CD4-positive, alpha-beta T cell treated with Interleukin-2 at 100 ng/mL for 4 hours (primary cell): ENCODE results near the gene CSNK2B.

Experiments
- DNase-seq: peaks from one replicate; pipeline ENCODE4 v3.0.0-alpha.2; 2020; ENCODE audit warnings: low spot score

Gene CSNK2B

GRCh38 chr6:31711233-31711632, 45.4 kb downstream of the CSNK2B start:
- no peak for DNase-seq

- no peak for DNase-seq
Observed at GRCh38 chr6:31712296-31712695, 46.4 kb downstream of the CSNK2B start.

GRCh38 chr6:31713465-31713864, 47.6 kb downstream of the CSNK2B start:
- DNase-seq: no peak

- no peak for DNase-seq
Observed at GRCh38 chr6:31713991-31714684, 48.3 kb downstream of the CSNK2B start.

- no peak for DNase-seq
Observed at GRCh38 chr6:31715022-31715958, 49.4 kb downstream of the CSNK2B start, which contains the start of gene LY6G6D. LY6G6D (plus strand) TSS chr6:31715348; CDS start chr6:31715356, 8 bp downstream.

- DNase-seq: no peak
Observed at GRCh38 chr6:31717499-31718222, 51.8 kb downstream of the CSNK2B start.

- no peak for DNase-seq
Observed at GRCh38 chr6:31718265-31718664, 52.4 kb downstream of the CSNK2B start.

- DNase-seq: no peak
Observed at GRCh38 chr6:31719001-31719400, 53.1 kb downstream of the CSNK2B start.
